Measurements from ENCODE around the gene CENPA.
"Not testable (repeated sequence)": the region's sequence is repeated elsewhere in the genome, so short reads cannot be mapped to it uniquely, and the experiment has no call there.

GRCh38 chr2:26795135-26795534 lies 9.3 kb downstream of the CENPA start:
- not testable (repeated sequence) for TF ChIP-seq CTCF, POLR2A (IDR thresholded peaks at IDR 0.05)
